Erythroblast (primary cell): ENCODE data around the gene WRNIP1.
"Not testable (repeated sequence)": the region's sequence is repeated elsewhere in the genome, so short reads cannot be mapped to it uniquely, and the experiment has no call there.

ENCODE experiments used
- GATA1 ChIP-seq: IDR thresholded peaks from 2 replicates; pipeline ENCODE4 v1.6.1; 2011; ENCODE audit warnings: low read depth, mild to moderate bottlenecking, control low read depth, low read length, moderate library complexity
- POLR2A ChIP-seq: IDR thresholded peaks from 2 replicates; pipeline ENCODE4 v1.6.1; 2011; ENCODE audit warnings: mild to moderate bottlenecking, low read length

- TF ChIP-seq POLR2A, GATA1: not testable (repeated sequence)
These were observed 2.3 kb upstream of the WRNIP1 start for GRCh38 chr6:2762868-2763267.
